ENCODE data around the gene ARID2.
A peak's percentile ranks its signal among the peaks of the same experiment; 100 is the strongest.

The ARID2 gene

DNA sequence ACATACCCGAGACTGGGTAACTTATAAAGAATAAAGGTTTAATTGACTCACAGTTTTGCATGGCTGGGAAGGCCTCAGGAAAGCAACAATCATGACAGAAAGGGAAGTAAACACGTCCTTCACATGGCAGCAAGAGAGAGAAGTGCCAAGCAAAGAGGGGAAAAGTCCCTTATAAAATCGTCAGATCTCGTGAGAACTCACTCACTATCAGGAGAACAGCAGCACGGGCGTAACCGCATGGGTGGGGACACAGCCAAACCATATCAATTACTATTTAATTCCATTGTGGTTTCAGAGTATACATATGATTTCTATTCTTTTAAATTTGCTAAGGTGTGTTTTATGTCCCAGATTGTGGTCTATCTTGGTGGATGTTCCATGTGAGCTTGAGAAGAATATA is 142.9 kb downstream of the ARID2 start:
- DNase-seq (ENCODE audit: low read depth in 2 of 2), result no peak

DNA sequence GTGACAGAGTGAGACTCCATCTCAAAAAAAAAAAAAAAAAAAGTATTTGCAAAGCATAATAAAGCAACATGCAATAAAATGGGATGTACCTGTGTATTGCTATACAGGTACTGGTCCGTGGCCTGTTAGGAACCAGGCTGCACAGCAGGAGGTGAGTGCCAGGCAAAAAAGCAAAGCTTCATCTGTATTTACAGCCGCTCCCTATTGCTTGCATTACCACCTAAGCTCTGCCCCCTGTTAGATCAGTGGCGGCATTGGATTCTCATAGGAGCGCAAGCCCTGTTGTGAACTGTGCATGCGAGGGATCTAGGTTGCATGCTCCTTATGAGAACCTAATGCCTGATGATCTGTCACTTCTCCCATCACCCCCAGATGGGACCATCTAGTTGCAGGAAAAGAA is 147.6 kb downstream of the ARID2 start:
- DNase-seq (ENCODE audit: low read depth in 2 of 2), result no peak

DNA sequence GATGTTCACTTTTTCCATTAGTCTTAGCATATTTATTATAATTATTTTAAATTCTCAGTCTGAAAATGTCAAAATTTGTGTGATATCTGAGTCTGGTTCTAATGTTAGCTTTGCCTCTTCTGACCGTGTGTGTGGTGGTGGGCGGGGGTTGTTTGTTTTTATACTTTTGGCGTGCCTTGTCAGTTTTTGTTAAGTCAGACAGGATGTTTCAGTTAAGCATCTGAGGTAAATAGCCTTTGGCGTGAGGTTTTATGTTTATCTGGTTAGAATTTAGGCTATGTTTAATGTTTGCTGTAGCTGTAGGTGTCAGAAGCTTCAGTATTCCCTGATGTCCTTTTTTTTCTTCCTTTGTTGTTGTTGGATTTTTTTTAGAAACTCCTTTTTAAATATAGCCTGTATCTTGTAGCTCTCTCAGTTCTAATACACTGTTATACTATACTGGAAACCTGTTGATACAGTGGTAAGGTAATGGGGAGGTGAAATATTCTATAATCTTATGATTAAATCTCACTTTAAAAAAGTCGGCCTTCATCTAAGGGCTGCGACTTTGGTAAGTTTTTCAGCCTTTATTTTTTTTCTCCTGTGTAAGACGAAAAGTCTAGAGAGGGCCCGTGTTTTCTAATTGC is 149.2 kb downstream of the ARID2 start:
- no peak for DNase-seq (ENCODE audit: low read depth in 2 of 2)

DNA sequence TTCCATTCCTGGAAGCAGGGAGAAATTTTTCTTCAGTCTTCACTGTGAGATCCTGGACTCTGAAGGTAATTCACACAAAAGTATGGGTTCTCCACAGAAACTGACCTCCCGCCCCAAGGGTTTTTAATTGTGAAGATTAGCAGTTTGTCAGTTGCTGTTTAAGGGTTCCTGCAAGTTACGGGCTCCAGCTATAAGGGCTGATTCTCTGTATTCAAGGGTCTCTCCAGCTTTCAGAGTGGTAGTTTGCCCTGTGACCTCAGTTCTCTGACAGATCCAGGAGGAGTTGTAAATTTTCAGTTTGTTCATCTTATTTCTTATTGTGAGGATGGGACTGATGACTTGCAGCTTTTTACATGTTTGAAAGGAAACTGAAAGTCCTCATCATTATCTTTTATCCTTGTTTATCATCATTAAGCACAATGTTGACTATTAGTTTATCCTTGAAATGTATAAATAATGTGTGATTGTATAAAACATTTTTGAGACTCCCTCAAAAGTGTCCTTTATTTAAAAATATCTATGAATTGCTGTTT is 149.9 kb downstream of the ARID2 start:
- no peak for DNase-seq (ENCODE audit: low read depth in 2 of 2)

DNA sequence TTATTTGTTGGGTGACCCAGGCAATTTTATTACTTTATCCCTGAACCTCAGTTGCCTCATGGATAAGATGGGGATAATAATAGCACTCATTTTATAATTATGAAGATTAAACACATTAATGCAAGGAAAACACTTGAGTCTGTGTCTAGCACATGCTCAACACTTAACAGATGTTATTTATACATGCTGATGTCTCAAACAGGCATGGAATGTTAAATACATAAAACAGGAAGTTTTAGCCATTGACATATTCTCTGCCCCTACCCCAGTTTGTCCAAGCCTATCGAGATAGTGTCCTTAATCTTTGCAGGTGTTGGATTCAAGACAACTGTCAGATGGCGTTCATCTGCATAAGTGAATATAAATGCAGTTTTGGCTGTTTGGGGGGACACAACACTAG is 151.0 kb downstream of the ARID2 start:
- DNase-seq (ENCODE audit: low read depth in 2 of 2), result no peak

GRCh38 chr12:45883187-45883586 is 153.7 kb downstream of the ARID2 start:
- peak; percentile 1 for DNase-seq (ENCODE audit: low read depth in 2 of 2)

GRCh38 chr12:45886685-45887084 is 157.2 kb downstream of the ARID2 start:
- DNase-seq (ENCODE audit: low read depth in 2 of 2), result no peak

GRCh38 chr12:45887544-45887943 is 158.0 kb downstream of the ARID2 start:
- no peak for DNase-seq (ENCODE audit: low read depth in 2 of 2)

GRCh38 chr12:45890276-45890675 is 160.8 kb downstream of the ARID2 start:
- no peak for DNase-seq (ENCODE audit: low read depth in 2 of 2)

DNA sequence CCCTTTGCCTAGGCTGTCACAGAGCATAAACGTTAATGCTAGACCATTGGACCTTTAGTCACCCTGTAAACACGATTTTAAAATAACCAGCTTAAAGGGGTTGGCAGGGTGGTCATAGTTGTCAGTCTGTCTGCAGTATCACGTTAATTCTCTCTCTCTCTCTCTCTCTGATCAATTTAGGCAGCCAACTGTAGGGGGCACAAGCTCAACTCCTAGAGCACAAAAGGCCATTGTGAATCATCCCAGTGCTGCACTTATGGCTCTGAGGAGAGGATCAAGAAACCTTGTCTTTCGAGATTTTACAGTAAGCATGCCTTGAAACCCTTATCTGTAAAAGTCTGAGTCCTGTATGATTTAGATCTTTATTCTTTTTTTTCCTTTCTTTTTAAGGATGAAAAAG is 163.7 kb downstream of the ARID2 start:
- no peak for DNase-seq (ENCODE audit: low read depth in 2 of 2)

DNA sequence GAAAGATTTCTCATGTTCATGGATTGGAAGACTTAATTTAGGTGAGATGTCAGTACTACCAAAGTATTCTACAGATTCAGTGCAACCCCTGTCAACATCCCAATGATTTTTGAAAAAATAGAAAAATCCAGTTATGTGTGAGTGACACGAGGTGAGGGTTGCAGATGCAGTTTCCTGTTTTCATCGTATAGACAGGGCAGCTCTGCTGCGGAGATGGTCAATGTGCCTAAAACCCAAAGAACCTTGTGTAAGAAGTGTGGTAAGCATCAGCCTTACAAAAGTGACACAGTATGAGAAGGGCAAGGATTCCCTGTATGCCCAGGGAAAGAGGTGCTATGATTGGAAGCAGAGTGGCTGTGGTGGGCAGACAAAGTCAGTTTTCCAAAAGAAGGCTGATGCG is 166.5 kb downstream of the ARID2 start:
- DNase-seq (ENCODE audit: low read depth in 2 of 2), result no peak

GRCh38 chr12:45898094-45898493 is 168.6 kb downstream of the ARID2 start:
- DNase-seq (ENCODE audit: low read depth in 2 of 2), result no peak

DNA sequence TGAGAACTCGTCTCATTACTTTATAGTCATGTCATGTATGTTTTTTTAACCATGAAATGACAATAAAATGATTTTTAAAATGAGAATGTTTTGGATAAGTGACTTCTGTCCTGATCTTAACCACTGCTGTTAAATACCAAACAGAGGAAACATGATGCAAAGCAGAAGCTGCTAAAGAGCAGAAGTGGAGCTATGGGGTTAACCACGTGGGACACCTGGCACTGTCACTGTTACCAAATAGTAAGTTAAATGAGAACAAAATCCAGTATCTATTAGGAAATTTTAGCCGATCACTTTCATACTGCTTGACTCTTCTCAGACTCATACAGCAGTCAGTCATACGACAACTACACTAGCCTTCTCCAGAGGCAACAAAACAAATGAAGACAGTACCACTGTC is 178.4 kb downstream of the ARID2 start:
- DNase-seq (ENCODE audit: low read depth in 2 of 2), result no peak

DNA sequence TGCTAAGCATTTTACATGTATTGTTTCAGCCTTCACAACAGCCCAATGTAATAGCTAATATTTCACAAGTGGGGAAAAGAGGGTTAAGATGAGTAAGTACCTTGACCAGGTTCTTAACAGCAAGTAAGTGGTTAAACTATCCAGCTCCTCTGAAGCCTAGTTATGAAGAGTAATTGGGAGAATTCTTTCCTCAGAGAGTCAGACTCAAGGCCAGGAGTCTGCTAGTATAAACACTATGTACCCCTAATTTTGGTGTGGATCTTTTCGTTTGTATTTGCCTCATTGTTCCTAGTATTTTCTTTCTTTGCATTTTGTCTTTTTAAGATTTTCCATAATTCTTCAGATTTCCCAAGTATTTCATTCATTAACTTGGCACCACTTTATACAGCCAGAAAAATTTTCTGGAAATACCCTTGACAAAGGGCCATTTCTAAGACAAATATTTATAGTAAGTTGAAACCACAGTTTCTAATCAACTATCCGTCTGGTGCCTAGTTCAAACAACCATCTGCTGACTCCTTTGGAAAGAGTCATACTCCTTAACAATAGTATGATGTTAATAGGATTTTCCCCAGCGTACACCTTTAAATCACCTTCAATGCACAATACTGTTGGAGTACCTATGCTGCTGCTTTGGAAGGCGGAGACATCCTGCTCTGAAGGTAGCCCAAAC is 179.7 kb downstream of the ARID2 start:
- no peak for DNase-seq (ENCODE audit: low read depth in 2 of 2)

GRCh38 chr12:45912774-45913173 is 183.3 kb downstream of the ARID2 start:
- DNase-seq (ENCODE audit: low read depth in 2 of 2), result no peak

- DNase-seq (ENCODE audit: low read depth in 2 of 2), result no peak
Observed at GRCh38 chr12:45913631-45914030, 184.1 kb downstream of the ARID2 start.

- peak; percentile 36 to 39 for DNase-seq (ENCODE audit: low read depth in 2 of 2)
Observed at GRCh38 chr12:45914090-45914489, 184.6 kb downstream of the ARID2 start.

DNA sequence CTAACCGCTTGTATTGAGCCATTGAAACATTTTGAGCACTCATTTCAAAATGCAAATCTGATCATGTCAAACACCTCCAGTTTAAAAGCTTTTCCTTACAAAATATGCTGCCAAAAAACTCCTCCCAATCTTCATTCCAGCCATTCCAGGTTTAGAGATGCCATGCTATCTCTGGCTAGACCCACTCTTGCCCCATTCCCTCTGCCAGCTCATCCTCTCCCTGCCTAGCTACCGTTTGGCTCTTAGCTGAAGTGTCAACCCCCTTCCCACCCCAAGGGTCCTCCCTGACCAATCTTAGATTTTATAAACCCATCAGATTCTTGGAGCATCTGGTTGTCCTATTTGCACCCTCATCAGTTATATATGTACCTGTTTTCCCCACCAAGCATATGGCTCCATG is 185.9 kb downstream of the ARID2 start:
- no peak for DNase-seq (ENCODE audit: low read depth in 2 of 2)

DNA sequence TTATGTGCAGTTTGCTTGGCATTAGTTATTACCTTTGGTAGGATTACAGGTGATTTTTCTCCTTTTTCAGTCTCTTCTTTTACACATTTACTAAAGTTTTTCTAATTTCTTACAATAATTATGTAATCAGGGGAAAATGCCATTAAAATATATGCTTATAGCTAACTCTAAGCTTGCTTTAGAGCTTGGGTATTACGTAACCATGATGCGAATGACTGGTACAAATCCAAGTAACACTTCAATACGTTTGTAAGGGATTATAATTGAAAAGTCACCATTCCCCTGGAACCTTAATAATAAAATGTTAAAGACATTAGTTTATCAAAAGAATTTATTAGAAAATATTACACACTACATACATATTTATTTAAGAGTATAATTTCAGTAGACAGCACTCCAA is 189.3 kb downstream of the ARID2 start:
- no peak for DNase-seq (ENCODE audit: low read depth in 2 of 2)

DNA sequence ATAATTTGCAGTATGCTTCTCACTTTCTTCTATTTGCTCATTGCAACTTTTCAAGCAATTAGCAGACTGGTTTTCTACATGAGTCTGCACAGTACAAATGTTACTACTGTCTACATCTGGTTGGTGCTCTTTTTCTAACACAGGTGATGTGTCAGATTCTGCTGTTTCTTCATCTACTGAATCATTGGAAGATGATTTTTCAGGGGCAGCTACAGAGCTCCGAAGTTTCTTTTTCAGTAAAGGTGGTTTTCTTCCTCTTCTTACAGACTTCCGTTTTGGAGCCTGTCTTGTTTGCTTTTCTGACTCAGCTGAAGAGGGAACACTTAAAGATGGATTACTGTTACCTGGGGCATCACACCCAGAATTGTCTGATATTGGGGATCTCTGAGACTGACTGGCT is 198.8 kb downstream of the ARID2 start:
- no peak for DNase-seq (ENCODE audit: low read depth in 2 of 2)

DNA sequence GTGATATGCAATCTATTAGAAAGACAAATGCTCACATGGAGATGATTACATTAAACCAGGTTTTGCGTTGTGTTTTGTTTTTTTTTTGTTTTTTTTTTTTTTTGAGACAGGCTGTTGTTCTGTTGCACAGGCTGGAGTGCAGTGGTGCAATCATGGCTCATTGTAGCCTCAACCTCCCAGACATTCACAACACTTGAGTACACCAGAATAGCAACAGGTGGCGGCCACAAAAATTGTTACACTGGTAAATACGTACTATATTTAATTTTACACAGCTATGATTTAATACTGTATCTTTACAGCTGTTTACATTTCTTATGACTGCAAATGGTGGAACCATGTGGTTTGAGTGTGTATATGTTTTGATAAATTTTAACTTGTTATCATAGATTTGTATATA is 200.9 kb downstream of the ARID2 start:
- DNase-seq (ENCODE audit: low read depth in 2 of 2), result no peak

GRCh38 chr12:45933504-45933903 is 204.0 kb downstream of the ARID2 start:
- no peak for DNase-seq (ENCODE audit: low read depth in 2 of 2)

DNA sequence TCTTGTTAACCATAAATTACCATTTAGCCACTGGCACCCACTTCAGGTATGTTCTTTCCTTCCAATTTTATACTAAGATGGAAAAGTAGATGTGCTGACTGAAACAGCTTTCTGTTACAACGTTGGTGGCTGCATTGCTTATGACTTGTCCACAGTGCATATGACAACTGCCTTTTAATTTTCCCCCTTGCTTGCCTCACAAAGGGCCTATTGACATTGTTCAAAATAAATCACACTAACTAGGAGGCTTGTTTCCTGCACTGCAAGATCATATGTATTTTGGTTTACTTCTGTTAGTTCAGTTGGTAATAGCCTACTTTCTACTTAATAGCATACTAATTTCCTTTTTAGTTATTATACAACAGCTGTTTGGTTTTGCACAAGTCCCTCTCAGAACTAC is 205.4 kb downstream of the ARID2 start:
- DNase-seq (ENCODE audit: low read depth in 2 of 2), result no peak

- DNase-seq (ENCODE audit: low read depth in 2 of 2), result no peak
Observed at GRCh38 chr12:45938566-45938965, 209.1 kb downstream of the ARID2 start.
